OCI-LY1 (cell line): ENCODE results near the gene KRTAP3-1.
"Not testable (repeated sequence)": the region's sequence is repeated elsewhere in the genome, so short reads cannot be mapped to it uniquely, and the experiment has no call there.

Source experiments
- H2AFZ ChIP-seq: fragments of 200-600 bp; sonication (generic), shearing (Covaris generic); 2 replicates; pipeline ENCODE4 v1.6.0; 2014; ENCODE audit warnings: antibody characterized with exemption, mild to moderate bottlenecking, low read length
- H3F3A ChIP-seq: fragments of 200-600 bp; sonication (generic), shearing (Covaris generic); 2 replicates; pipeline ENCODE4 v1.6.0; 2014; ENCODE audit warnings: mild to moderate bottlenecking, antibody characterized with exemption, low read length, moderate library complexity; ENCODE audit not compliant: insufficient read depth
- H3K27ac ChIP-seq: fragments of 200-600 bp; sonication (generic); 2 replicates; pipeline ENCODE4 v1.5.1; 2014; ENCODE audit warnings: low read length, mixed run types, mild to moderate bottlenecking, low read depth; ENCODE audit not compliant: poor library complexity, severe bottlenecking
- H3K27me3 ChIP-seq: fragments of 200-600 bp; sonication (generic); 2 replicates; pipeline ENCODE4 v1.6.0; 2014; ENCODE audit warnings: antibody characterized with exemption, mild to moderate bottlenecking, low read length, moderate library complexity; ENCODE audit not compliant: insufficient read depth
- H3K36me3 ChIP-seq: fragments of 200-600 bp; sonication (generic); 2 replicates; pipeline ENCODE4 v1.6.1; 2014; ENCODE audit warnings: mild to moderate bottlenecking, antibody characterized with exemption, low read length, moderate library complexity, mixed read lengths; ENCODE audit not compliant: insufficient read depth
- H3K4me1 ChIP-seq: fragments of 200-600 bp; sonication (generic); 2 replicates; pipeline ENCODE4 v1.5.1; 2014; ENCODE audit warnings: mild to moderate bottlenecking, low read length, moderate library complexity; ENCODE audit not compliant: insufficient read depth, severe bottlenecking
- H3K4me2 ChIP-seq: fragments of 200-600 bp; sonication (generic), shearing (Covaris generic); 2 replicates; pipeline ENCODE4 v1.6.1; 2014; ENCODE audit warnings: low read length
- H3K4me3 ChIP-seq: fragments of 200-600 bp; sonication (generic); 2 replicates; pipeline ENCODE4 v1.5.1; 2014; ENCODE audit warnings: low read length, low read depth, mild to moderate bottlenecking, mixed read lengths; ENCODE audit not compliant: poor library complexity, severe bottlenecking
- H3K79me2 ChIP-seq: fragments of 200-600 bp; shearing (Covaris generic); 2 replicates; pipeline ENCODE4 v1.6.1; 2016; ENCODE audit warnings: mixed run types, low read length, mixed read lengths; ENCODE audit not compliant: insufficient read depth
- H3K9ac ChIP-seq: fragments of 200-600 bp; sonication (generic), shearing (Covaris generic); 2 replicates; pipeline ENCODE4 v1.6.1; 2014; ENCODE audit warnings: mild to moderate bottlenecking, low read length, mixed read lengths
- H3K9me2 ChIP-seq: fragments of 200-600 bp; sonication (generic), shearing (Covaris generic); 2 replicates; pipeline ENCODE4 v1.6.1; 2014; ENCODE audit warnings: low read depth, mild to moderate bottlenecking, low read length, mixed read lengths
- H3K9me3 ChIP-seq: fragments of 200-600 bp; shearing (Covaris generic); 2 replicates; pipeline ENCODE4 v1.6.1; 2014; ENCODE audit warnings: low read length, mixed read lengths
- H4K20me1 ChIP-seq: fragments of 200-600 bp; sonication (generic), shearing (Covaris generic); 2 replicates; pipeline ENCODE4 v1.6.0; 2016; ENCODE audit warnings: mild to moderate bottlenecking, low read length; ENCODE audit not compliant: insufficient read depth
- CTCF ChIP-seq: fragments of 200-600 bp; sonication (generic), shearing (Covaris generic); IDR thresholded peaks from 2 replicates; pipeline ENCODE4 v1.5.1; 2017; ENCODE audit warnings: mild to moderate bottlenecking, antibody characterized with exemption, low read length, moderate library complexity, mixed read lengths
- EZH2 ChIP-seq: fragments of 200-600 bp; sonication (generic), shearing (Covaris generic); IDR thresholded peaks from 2 replicates; pipeline ENCODE4 v1.8.0; 2017; ENCODE audit warnings: borderline replicate concordance, mixed run types, mild to moderate bottlenecking, antibody characterized with exemption, low read length, moderate library complexity, mixed read lengths

KRTAP3-1 gene

GRCh38 chr17:41048441-41048840 lies 39.5 kb upstream of the KRTAP3-1 start:
- H3K79me2 ChIP-seq: no peaks in the 10 kb centered on the region
- no peak overlapping the region for H3K4me2 ChIP-seq
- H3K9me3 ChIP-seq: 0 out of 2 replicates have a peak, but pooled peaks cover 2% of the 10 kb centered on the region
- no peaks in the 10 kb centered on the region for H3K4me1 ChIP-seq
- no peaks in the 10 kb centered on the region for H3K9me2 ChIP-seq
- H4K20me1 ChIP-seq: no peaks in the 10 kb centered on the region
- H2AFZ ChIP-seq: no peak overlapping the region
- H3K9ac ChIP-seq: no peak overlapping the region
- no peaks in the 10 kb centered on the region for H3K36me3 ChIP-seq
- no peaks in the 10 kb centered on the region for H3F3A ChIP-seq
- no peak for TF ChIP-seq CTCF
- no peak for TF ChIP-seq EZH2
- H3K27ac ChIP-seq: no peak overlapping the region
- H3K4me3 ChIP-seq: no peak overlapping the region
- H3K27me3 ChIP-seq: no peaks in the 10 kb centered on the region

- H2AFZ ChIP-seq: not testable (repeated sequence)
Measured at GRCh38 chr17:41046735-41047465, 38.0 kb upstream of the KRTAP3-1 start, which contains the start of gene KRTAP2-1. TSS of gene KRTAP2-1 (minus strand) at chr17:41047316. CDS start at chr17:41047267, 49 bp downstream.

GRCh38 chr17:41042953-41043352 lies 34.0 kb upstream of the KRTAP3-1 start:
- no peaks in the 10 kb centered on the region for H3K4me1 ChIP-seq
- H3K36me3 ChIP-seq: no peaks in the 10 kb centered on the region
- H3K79me2 ChIP-seq: no peaks in the 10 kb centered on the region
- no peak overlapping the region for H3K4me2 ChIP-seq
- H3K9ac ChIP-seq: no peak overlapping the region
- H3K27me3 ChIP-seq: no peaks in the 10 kb centered on the region
- H4K20me1 ChIP-seq: no peaks in the 10 kb centered on the region
- H3K4me3 ChIP-seq: no peak overlapping the region
- TF ChIP-seq EZH2 (no peak), CTCF (no peak)
- no peaks in the 10 kb centered on the region for H3K9me2 ChIP-seq
- no peaks in the 10 kb centered on the region for H3K9me3 ChIP-seq
- H3F3A ChIP-seq: no peaks in the 10 kb centered on the region
- no peak overlapping the region for H3K27ac ChIP-seq
- H2AFZ ChIP-seq: no peak overlapping the region

More at GRCh38 chr17:41046735-41047465, 38.0 kb upstream of the KRTAP3-1 start, which contains the start of gene KRTAP2-1:
- H3F3A ChIP-seq, H3K27me3 ChIP-seq, H3K36me3 ChIP-seq, H3K4me2 ChIP-seq, H3K79me2 ChIP-seq, H4K20me1 ChIP-seq, H3K9me2 ChIP-seq, H3K4me1 ChIP-seq, H3K9ac ChIP-seq, H3K4me3 ChIP-seq, H3K9me3 ChIP-seq, H3K27ac ChIP-seq: not testable (repeated sequence)

- H3K79me2 ChIP-seq: not testable (repeated sequence)
Measured at GRCh38 chr17:41040783-41041571, 32.0 kb upstream of the KRTAP3-1 start, which contains the start of gene KRTAP1-1. TSS of gene KRTAP1-1 (minus strand) at chr17:41041450. CDS start at chr17:41041397, 53 bp downstream.

More at GRCh38 chr17:41040783-41041571, 32.0 kb upstream of the KRTAP3-1 start, which contains the start of gene KRTAP1-1:
- H3K9me2 ChIP-seq, H3K36me3 ChIP-seq, H3K27me3 ChIP-seq, H3F3A ChIP-seq, H2AFZ ChIP-seq, H3K4me2 ChIP-seq, H3K4me3 ChIP-seq, H3K4me1 ChIP-seq, H3K27ac ChIP-seq, H4K20me1 ChIP-seq, H3K9me3 ChIP-seq, H3K9ac ChIP-seq: not testable (repeated sequence)
